ENCODE data around the gene RAB7A.
"Not testable (repeated sequence)": the region's sequence is repeated elsewhere in the genome, so short reads cannot be mapped to it uniquely, and the experiment has no call there.

- not testable (repeated sequence) for TF ChIP-seq CREB1 (IDR thresholded peaks at IDR 0.05; ENCODE audit: low read depth); ZBTB4 (CRISPR knock-in tag; IDR thresholded peaks at IDR 0.05); MAX (IDR thresholded peaks at IDR 0.05; ENCODE audit: low read depth, low read length); ZNF687 (IDR thresholded peaks at IDR 0.05); RCOR1 (conservative IDR thresholded peaks at IDR 0.05; ENCODE audit: low read depth, low read length); NRF1 (conservative IDR thresholded peaks at IDR 0.05; ENCODE audit: low read depth, low read length); EZH2 (IDR thresholded peaks at IDR 0.05; ENCODE audit: borderline replicate concordance, control insufficient read depth, low read depth, low read length); JUNB (IDR thresholded peaks at IDR 0.05); SIN3A (IDR thresholded peaks at IDR 0.05; ENCODE audit: low read depth, low read length); BCL11A (IDR thresholded peaks at IDR 0.05; ENCODE audit: low read depth, low read length); PAX8 (IDR thresholded peaks at IDR 0.05); POLR2A (IDR thresholded peaks at IDR 0.05; ENCODE audit: low read depth, low read length); YY1 (IDR thresholded peaks at IDR 0.05; ENCODE audit: low read depth, low read length)
- TF ChIP-seq, protein P1, sequence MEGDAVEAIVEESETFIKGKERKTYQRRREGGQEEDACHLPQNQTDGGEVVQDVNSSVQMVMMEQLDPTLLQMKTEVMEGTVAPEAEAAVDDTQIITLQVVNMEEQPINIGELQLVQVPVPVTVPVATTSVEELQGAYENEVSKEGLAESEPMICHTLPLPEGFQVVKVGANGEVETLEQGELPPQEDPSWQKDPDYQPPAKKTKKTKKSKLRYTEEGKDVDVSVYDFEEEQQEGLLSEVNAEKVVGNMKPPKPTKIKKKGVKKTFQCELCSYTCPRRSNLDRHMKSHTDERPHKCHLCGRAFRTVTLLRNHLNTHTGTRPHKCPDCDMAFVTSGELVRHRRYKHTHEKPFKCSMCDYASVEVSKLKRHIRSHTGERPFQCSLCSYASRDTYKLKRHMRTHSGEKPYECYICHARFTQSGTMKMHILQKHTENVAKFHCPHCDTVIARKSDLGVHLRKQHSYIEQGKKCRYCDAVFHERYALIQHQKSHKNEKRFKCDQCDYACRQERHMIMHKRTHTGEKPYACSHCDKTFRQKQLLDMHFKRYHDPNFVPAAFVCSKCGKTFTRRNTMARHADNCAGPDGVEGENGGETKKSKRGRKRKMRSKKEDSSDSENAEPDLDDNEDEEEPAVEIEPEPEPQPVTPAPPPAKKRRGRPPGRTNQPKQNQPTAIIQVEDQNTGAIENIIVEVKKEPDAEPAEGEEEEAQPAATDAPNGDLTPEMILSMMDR (IDR thresholded peaks at IDR 0.05 in 2 of 3, conservative IDR thresholded peaks at IDR 0.05 in 1 of 3; ENCODE audit: control insufficient read depth in 2 of 3, extremely low read depth in 1 of 3, insufficient read depth in 1 of 3, low read depth in 3 of 3, low read length in 3 of 3), result not testable (repeated sequence)
Measured at GRCh38 chr3:128718892-128719291, 7.1 kb upstream of the RAB7A start.

All from GM12878 (cell line).